Measurements from ENCODE around the gene CALML6.

The CALML6 gene

GRCh38 chr1:1926886-1927660 is 12.0 kb downstream of the CALML6 start:
- Histone ChIP-seq H2AFZ (ENCODE audit: low read length) (no peak overlapping the region), H3F3A (ENCODE audit: insufficient read depth, low read length) (no peaks in the 10 kb centered on the region), H3K9me3 (ENCODE audit: low read length) (no peaks in the 10 kb centered on the region), H3K4me1 (ENCODE audit: insufficient read depth, low read length, severe bottlenecking) (no peaks in the 10 kb centered on the region), H3K4me3 (ENCODE audit: low read depth, low read length, poor library complexity, severe bottlenecking) (no peak overlapping the region), H4K20me1 (ENCODE audit: insufficient read depth, low read length) (no peaks in the 10 kb centered on the region), H3K4me2 (ENCODE audit: low read length) (no peak overlapping the region), H3K36me3 (ENCODE audit: insufficient read depth, low read length) (no peaks in the 10 kb centered on the region), H3K27ac (ENCODE audit: low read depth, low read length, poor library complexity, severe bottlenecking) (no peak overlapping the region), H3K79me2 (ENCODE audit: insufficient read depth, low read length) (no peaks in the 10 kb centered on the region), H3K9ac (ENCODE audit: low read length) (no peak overlapping the region), H3K27me3 (ENCODE audit: insufficient read depth, low read length) (no peaks in the 10 kb centered on the region; the same call in 1 of the 2 replicates), H3K9me2 (ENCODE audit: low read depth, low read length) (no peaks in the 10 kb centered on the region)
- TF ChIP-seq CTCF (IDR thresholded peaks at IDR 0.05; ENCODE audit: low read length) (no peak), EZH2 (IDR thresholded peaks at IDR 0.05; ENCODE audit: borderline replicate concordance, low read length) (no peak)

- no peaks in the 10 kb centered on the region for H3K9me3 ChIP-seq (ENCODE audit: low read length)
Observed at GRCh38 chr1:1927751-1928150, 12.7 kb downstream of the CALML6 start.

GRCh38 chr1:1928231-1929101 is 13.4 kb downstream of the CALML6 start:
- H3K27ac ChIP-seq (ENCODE audit: low read depth, low read length, poor library complexity, severe bottlenecking) = no peak overlapping the region
- no peaks in the 10 kb centered on the region for H3K9me3 ChIP-seq (ENCODE audit: low read length)
- no peak overlapping the region for H2AFZ ChIP-seq (ENCODE audit: low read length)
- no peaks in the 10 kb centered on the region for H4K20me1 ChIP-seq (ENCODE audit: insufficient read depth, low read length)
- no peak overlapping the region for H3K9ac ChIP-seq (ENCODE audit: low read length)
- no peaks in the 10 kb centered on the region for H3K4me1 ChIP-seq (ENCODE audit: insufficient read depth, low read length, severe bottlenecking)
- no peaks in the 10 kb centered on the region for H3F3A ChIP-seq (ENCODE audit: insufficient read depth, low read length)
- no peak overlapping the region for H3K4me2 ChIP-seq (ENCODE audit: low read length)
- H3K9me2 ChIP-seq (ENCODE audit: low read depth, low read length) = no peaks in the 10 kb centered on the region
- H3K4me3 ChIP-seq (ENCODE audit: low read depth, low read length, poor library complexity, severe bottlenecking) = no peak overlapping the region
- H3K36me3 ChIP-seq (ENCODE audit: insufficient read depth, low read length) = no peaks in the 10 kb centered on the region
- H3K79me2 ChIP-seq (ENCODE audit: insufficient read depth, low read length) = no peaks in the 10 kb centered on the region
- TF ChIP-seq EZH2 (IDR thresholded peaks at IDR 0.05; ENCODE audit: borderline replicate concordance, low read length) = no peak
- TF ChIP-seq CTCF (IDR thresholded peaks at IDR 0.05; ENCODE audit: low read length) = no peak
- peaks cover 1% of the 10 kb centered on the region; the same call in 1 of the 2 replicates for H3K27me3 ChIP-seq (ENCODE audit: insufficient read depth, low read length)

More at GRCh38 chr1:1927751-1928150, 12.7 kb downstream of the CALML6 start:
- Histone ChIP-seq H3K27me3 (ENCODE audit: insufficient read depth, low read length) (no peaks in the 10 kb centered on the region; the same call in 1 of the 2 replicates), H3K79me2 (ENCODE audit: insufficient read depth, low read length) (no peaks in the 10 kb centered on the region), H3K36me3 (ENCODE audit: insufficient read depth, low read length) (no peaks in the 10 kb centered on the region), H3K9me2 (ENCODE audit: low read depth, low read length) (no peaks in the 10 kb centered on the region), H4K20me1 (ENCODE audit: insufficient read depth, low read length) (no peaks in the 10 kb centered on the region), H3K4me1 (ENCODE audit: insufficient read depth, low read length, severe bottlenecking) (no peaks in the 10 kb centered on the region), H3K4me2 (ENCODE audit: low read length) (no peak overlapping the region), H2AFZ (ENCODE audit: low read length) (no peak overlapping the region), H3K9ac (ENCODE audit: low read length) (no peak overlapping the region), H3K4me3 (ENCODE audit: low read depth, low read length, poor library complexity, severe bottlenecking) (no peak overlapping the region), H3K27ac (ENCODE audit: low read depth, low read length, poor library complexity, severe bottlenecking) (no peak overlapping the region), H3F3A (ENCODE audit: insufficient read depth, low read length) (no peaks in the 10 kb centered on the region)
- no peak for TF ChIP-seq CTCF (IDR thresholded peaks at IDR 0.05; ENCODE audit: low read length)
- no peak for TF ChIP-seq EZH2 (IDR thresholded peaks at IDR 0.05; ENCODE audit: borderline replicate concordance, low read length)

All from OCI-LY1 (cell line).